ENCODE measurements around the gene TEX2. TPM values are rescaled to one million over a fixed set of nuclear protein-coding genes. Genes with fewer than 3 reads are reported as not detected.

The TEX2 gene
- total and polyA plus RNA-seq, 2 experiments from 2014 or later, result 7.5 to 17.7 TPM

DNA sequence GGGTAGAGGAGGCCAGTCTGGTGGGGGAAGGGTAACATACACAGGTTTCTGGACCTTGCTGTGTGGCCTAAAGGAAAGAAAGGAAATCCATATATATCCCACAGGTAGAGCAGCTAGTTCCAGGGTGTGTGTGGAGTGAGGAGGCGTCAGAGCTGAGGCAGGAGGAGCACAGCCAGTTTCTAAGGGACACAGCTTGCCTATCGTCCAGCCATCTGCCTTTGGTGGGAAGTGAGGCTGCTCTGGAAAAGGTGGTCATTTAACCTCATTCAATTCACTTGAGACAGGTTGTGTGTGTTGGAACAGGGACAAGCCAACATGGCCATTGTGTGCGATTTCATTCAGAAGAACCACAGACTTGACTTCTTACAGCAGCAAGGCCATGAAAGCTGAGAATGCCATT, 96.2 kb downstream of the TEX2 start:
- Mint-ChIP-seq H3K36me3 (ENCODE audit: low read depth) (0 out of 3 replicates have a peak, but pooled peaks cover 4% of the 10 kb centered on the region), H3K27me3 (ENCODE audit: insufficient read depth, low read depth, poor library complexity) (no peaks in the 10 kb centered on the region), H3K4me1 (no peaks in the 10 kb centered on the region), H3K9me3 (no peaks in the 10 kb centered on the region), H3K4me3 (no peak overlapping the region), H3K27ac (no peak overlapping the region)
- Histone ChIP-seq H4K20me1 (replicated peaks; ENCODE audit: insufficient read depth) (no peaks in the 10 kb centered on the region; the same call in 1 of the 2 replicates), H3K79me2 (replicated peaks; ENCODE audit: insufficient read depth) (no peaks in the 10 kb centered on the region), H3K4me3 (no peak overlapping the region), H3K27me3 (ENCODE audit: insufficient read depth) (no peaks in the 10 kb centered on the region), H3K9me2 (ENCODE audit: insufficient read depth) (no peaks in the 10 kb centered on the region), H3K27ac (ENCODE audit: low read depth) (no peak overlapping the region), H3F3A (replicated peaks; ENCODE audit: low read depth) (no peaks in the 10 kb centered on the region), H2AFZ (no peak overlapping the region), H3K4me2 (no peak overlapping the region), H3K36me3 (ENCODE audit: insufficient read depth) (peaks cover 6% of the 10 kb centered on the region; the same call in 1 of the 2 replicates), H3K4me1 (ENCODE audit: insufficient read depth) (no peaks in the 10 kb centered on the region)
- no peak for DNase-seq (ENCODE audit: low spot score)
- TF ChIP-seq EZH2phosphoT487 (IDR thresholded peaks at IDR 0.05; ENCODE audit: unreplicated experiment) (no peak), EZH2 (IDR thresholded peaks at IDR 0.05; ENCODE audit: low read depth, unreplicated experiment) (no peak), ZNF331 (CRISPR knock-in tag; IDR thresholded peaks at IDR 0.05; ENCODE audit: low read depth) (no peak), CREB1 (CRISPR knock-in tag; IDR thresholded peaks at IDR 0.05; ENCODE audit: low read depth) (no peak), POLR2AphosphoS5 (IDR thresholded peaks at IDR 0.05; ENCODE audit: low read depth) (no peak), JUNB (IDR thresholded peaks at IDR 0.05; ENCODE audit: unreplicated experiment) (no peak), STAT1 (IDR thresholded peaks at IDR 0.05; ENCODE audit: unreplicated experiment) (no peak), NANOG (IDR thresholded peaks at IDR 0.05; ENCODE audit: borderline replicate concordance) (no peak), ZNF114 (CRISPR knock-in tag; IDR thresholded peaks at IDR 0.05) (no peak)
- TF ChIP-seq, protein P1, sequence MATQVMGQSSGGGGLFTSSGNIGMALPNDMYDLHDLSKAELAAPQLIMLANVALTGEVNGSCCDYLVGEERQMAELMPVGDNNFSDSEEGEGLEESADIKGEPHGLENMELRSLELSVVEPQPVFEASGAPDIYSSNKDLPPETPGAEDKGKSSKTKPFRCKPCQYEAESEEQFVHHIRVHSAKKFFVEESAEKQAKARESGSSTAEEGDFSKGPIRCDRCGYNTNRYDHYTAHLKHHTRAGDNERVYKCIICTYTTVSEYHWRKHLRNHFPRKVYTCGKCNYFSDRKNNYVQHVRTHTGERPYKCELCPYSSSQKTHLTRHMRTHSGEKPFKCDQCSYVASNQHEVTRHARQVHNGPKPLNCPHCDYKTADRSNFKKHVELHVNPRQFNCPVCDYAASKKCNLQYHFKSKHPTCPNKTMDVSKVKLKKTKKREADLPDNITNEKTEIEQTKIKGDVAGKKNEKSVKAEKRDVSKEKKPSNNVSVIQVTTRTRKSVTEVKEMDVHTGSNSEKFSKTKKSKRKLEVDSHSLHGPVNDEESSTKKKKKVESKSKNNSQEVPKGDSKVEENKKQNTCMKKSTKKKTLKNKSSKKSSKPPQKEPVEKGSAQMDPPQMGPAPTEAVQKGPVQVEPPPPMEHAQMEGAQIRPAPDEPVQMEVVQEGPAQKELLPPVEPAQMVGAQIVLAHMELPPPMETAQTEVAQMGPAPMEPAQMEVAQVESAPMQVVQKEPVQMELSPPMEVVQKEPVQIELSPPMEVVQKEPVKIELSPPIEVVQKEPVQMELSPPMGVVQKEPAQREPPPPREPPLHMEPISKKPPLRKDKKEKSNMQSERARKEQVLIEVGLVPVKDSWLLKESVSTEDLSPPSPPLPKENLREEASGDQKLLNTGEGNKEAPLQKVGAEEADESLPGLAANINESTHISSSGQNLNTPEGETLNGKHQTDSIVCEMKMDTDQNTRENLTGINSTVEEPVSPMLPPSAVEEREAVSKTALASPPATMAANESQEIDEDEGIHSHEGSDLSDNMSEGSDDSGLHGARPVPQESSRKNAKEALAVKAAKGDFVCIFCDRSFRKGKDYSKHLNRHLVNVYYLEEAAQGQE (IDR thresholded peaks at IDR 0.05; ENCODE audit: unreplicated experiment), result no peak
- TF ChIP-seq, protein P2, sequence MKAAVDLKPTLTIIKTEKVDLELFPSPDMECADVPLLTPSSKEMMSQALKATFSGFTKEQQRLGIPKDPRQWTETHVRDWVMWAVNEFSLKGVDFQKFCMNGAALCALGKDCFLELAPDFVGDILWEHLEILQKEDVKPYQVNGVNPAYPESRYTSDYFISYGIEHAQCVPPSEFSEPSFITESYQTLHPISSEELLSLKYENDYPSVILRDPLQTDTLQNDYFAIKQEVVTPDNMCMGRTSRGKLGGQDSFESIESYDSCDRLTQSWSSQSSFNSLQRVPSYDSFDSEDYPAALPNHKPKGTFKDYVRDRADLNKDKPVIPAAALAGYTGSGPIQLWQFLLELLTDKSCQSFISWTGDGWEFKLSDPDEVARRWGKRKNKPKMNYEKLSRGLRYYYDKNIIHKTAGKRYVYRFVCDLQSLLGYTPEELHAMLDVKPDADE (IDR thresholded peaks at IDR 0.05), result no peak
- TF ChIP-seq, protein P3, sequence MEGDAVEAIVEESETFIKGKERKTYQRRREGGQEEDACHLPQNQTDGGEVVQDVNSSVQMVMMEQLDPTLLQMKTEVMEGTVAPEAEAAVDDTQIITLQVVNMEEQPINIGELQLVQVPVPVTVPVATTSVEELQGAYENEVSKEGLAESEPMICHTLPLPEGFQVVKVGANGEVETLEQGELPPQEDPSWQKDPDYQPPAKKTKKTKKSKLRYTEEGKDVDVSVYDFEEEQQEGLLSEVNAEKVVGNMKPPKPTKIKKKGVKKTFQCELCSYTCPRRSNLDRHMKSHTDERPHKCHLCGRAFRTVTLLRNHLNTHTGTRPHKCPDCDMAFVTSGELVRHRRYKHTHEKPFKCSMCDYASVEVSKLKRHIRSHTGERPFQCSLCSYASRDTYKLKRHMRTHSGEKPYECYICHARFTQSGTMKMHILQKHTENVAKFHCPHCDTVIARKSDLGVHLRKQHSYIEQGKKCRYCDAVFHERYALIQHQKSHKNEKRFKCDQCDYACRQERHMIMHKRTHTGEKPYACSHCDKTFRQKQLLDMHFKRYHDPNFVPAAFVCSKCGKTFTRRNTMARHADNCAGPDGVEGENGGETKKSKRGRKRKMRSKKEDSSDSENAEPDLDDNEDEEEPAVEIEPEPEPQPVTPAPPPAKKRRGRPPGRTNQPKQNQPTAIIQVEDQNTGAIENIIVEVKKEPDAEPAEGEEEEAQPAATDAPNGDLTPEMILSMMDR (conservative IDR thresholded peaks at IDR 0.05; ENCODE audit: low read depth in 2 of 2), result no peak
- TF ChIP-seq, protein P4, sequence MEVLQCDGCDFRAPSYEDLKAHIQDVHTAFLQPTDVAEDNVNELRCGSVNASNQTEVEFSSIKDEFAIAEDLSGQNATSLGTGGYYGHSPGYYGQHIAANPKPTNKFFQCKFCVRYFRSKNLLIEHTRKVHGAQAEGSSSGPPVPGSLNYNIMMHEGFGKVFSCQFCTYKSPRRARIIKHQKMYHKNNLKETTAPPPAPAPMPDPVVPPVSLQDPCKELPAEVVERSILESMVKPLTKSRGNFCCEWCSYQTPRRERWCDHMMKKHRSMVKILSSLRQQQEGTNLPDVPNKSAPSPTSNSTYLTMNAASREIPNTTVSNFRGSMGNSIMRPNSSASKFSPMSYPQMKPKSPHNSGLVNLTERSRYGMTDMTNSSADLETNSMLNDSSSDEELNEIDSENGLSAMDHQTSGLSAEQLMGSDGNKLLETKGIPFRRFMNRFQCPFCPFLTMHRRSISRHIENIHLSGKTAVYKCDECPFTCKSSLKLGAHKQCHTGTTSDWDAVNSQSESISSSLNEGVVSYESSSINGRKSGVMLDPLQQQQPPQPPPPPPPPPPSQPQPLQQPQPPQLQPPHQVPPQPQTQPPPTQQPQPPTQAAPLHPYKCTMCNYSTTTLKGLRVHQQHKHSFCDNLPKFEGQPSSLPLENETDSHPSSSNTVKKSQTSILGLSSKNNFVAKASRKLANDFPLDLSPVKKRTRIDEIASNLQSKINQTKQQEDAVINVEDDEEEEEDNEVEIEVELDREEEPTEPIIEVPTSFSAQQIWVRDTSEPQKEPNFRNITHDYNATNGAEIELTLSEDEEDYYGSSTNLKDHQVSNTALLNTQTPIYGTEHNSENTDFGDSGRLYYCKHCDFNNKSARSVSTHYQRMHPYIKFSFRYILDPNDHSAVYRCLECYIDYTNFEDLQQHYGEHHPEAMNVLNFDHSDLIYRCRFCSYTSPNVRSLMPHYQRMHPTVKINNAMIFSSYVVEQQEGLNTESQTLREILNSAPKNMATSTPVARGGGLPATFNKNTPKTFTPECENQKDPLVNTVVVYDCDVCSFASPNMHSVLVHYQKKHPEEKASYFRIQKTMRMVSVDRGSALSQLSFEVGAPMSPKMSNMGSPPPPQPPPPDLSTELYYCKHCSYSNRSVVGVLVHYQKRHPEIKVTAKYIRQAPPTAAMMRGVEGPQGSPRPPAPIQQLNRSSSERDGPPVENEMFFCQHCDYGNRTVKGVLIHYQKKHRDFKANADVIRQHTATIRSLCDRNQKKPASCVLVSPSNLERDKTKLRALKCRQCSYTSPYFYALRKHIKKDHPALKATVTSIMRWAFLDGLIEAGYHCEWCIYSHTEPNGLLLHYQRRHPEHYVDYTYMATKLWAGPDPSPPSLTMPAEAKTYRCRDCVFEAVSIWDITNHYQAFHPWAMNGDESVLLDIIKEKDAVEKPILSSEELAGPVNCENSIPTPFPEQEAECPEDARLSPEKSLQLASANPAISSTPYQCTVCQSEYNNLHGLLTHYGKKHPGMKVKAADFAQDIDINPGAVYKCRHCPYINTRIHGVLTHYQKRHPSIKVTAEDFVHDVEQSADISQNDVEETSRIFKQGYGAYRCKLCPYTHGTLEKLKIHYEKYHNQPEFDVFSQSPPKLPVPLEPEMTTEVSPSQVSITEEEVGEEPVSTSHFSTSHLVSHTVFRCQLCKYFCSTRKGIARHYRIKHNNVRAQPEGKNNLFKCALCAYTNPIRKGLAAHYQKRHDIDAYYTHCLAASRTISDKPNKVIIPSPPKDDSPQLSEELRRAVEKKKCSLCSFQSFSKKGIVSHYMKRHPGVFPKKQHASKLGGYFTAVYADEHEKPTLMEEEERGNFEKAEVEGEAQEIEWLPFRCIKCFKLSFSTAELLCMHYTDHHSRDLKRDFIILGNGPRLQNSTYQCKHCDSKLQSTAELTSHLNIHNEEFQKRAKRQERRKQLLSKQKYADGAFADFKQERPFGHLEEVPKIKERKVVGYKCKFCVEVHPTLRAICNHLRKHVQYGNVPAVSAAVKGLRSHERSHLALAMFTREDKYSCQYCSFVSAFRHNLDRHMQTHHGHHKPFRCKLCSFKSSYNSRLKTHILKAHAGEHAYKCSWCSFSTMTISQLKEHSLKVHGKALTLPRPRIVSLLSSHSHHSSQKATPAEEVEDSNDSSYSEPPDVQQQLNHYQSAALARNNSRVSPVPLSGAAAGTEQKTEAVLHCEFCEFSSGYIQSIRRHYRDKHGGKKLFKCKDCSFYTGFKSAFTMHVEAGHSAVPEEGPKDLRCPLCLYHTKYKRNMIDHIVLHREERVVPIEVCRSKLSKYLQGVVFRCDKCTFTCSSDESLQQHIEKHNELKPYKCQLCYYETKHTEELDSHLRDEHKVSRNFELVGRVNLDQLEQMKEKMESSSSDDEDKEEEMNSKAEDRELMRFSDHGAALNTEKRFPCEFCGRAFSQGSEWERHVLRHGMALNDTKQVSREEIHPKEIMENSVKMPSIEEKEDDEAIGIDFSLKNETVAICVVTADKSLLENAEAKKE (CRISPR knock-in tag; IDR thresholded peaks at IDR 0.05), result no peak
- ATAC-seq, result no peak
